ENCODE measurements around the gene DNAI7.

Gene DNAI7

GRCh38 chr12:25195056-25195971, at the start of gene DNAI7, which contains the start of gene ETFRF1:
Gene DNAI7, minus strand, starts transcription at chr12:25195160. Its CDS starts 82 bp downstream, at chr12:25195078.
Gene ETFRF1, plus strand, starts transcription at chr12:25195237. Its CDS starts 8,720 bp downstream, at chr12:25203957.
- H3K4me3 ChIP-seq (ENCODE audit: low read length) = peak within 1 kb of the TSS; percentile 82
- TF ChIP-seq CTCF (conservative IDR thresholded peaks at IDR 0.05; ENCODE audit: low read depth, low read length) = no peak

GRCh38 chr12:25243680-25243990, 48.7 kb upstream of the DNAI7 start:
- no peak for TF ChIP-seq CTCF (conservative IDR thresholded peaks at IDR 0.05; ENCODE audit: low read depth, low read length)
- DNase-seq (ENCODE audit: low read depth) = no peak
- no peak overlapping the region for H3K4me3 ChIP-seq (ENCODE audit: low read length)

More at GRCh38 chr12:25195056-25195971, at the start of gene DNAI7, which contains the start of gene ETFRF1:
- peak; percentile 80 for DNase-seq (ENCODE audit: low read depth)

GRCh38 chr12:25242981-25243679, 48.2 kb upstream of the DNAI7 start:
- no peak for TF ChIP-seq CTCF (conservative IDR thresholded peaks at IDR 0.05; ENCODE audit: low read depth, low read length)
- H3K4me3 ChIP-seq (ENCODE audit: low read length) = no peak overlapping the region
- DNase-seq (ENCODE audit: low read depth) = no peak

GRCh38 chr12:25241167-25242020, 46.4 kb upstream of the DNAI7 start:
- TF ChIP-seq CTCF (conservative IDR thresholded peaks at IDR 0.05; ENCODE audit: low read depth, low read length) = peak; percentile 65
- DNase-seq (ENCODE audit: low read depth) = no peak
- H3K4me3 ChIP-seq (ENCODE audit: low read length) = no peak overlapping the region

GRCh38 chr12:25236626-25237025, 41.7 kb upstream of the DNAI7 start:
- TF ChIP-seq CTCF (conservative IDR thresholded peaks at IDR 0.05; ENCODE audit: low read depth, low read length) = no peak

GRCh38 chr12:25236190-25236589, 41.2 kb upstream of the DNAI7 start:
- H3K4me3 ChIP-seq (ENCODE audit: low read length) = no peak overlapping the region
- no peak for DNase-seq (ENCODE audit: low read depth)
- TF ChIP-seq CTCF (conservative IDR thresholded peaks at IDR 0.05; ENCODE audit: low read depth, low read length) = no peak

More at GRCh38 chr12:25236626-25237025, 41.7 kb upstream of the DNAI7 start:
- H3K4me3 ChIP-seq (ENCODE audit: low read length) = no peak overlapping the region
- no peak for DNase-seq (ENCODE audit: low read depth)
